ENCODE measurements around the gene TAS2R42. TPM values are rescaled to one million over a fixed set of nuclear protein-coding genes. Genes with fewer than 3 reads are reported as not detected.

Gene TAS2R42
- not detected in 2 replicates for total RNA-seq

GRCh38 chr12:11186837-11187236 lies at the start of gene TAS2R42:
Gene TAS2R42, minus strand, starts transcription at chr12:11186937. Its CDS starts 0 bp downstream, at chr12:11186937.

GRCh38 chr12:11171145-11171968 lies 15.4 kb downstream of the TAS2R42 start, which contains the start of gene SMIM10L1:
Gene SMIM10L1, plus strand, starts transcription at chr12:11171194. Its CDS starts 163 bp downstream, at chr12:11171357.

Other genes with a start within 250 kb of the TAS2R42 start
- 2.5 and 2.7 TPM in 2 replicates for gene TAS2R14, start 247.7 kb downstream of the TAS2R42 start, total RNA-seq
- gene TAS2R50, start 200.0 kb downstream of the TAS2R42 start, total RNA-seq, result 3.1 and 4.1 TPM in 2 replicates
- 2.7 and 4.1 TPM in 2 replicates for gene TAS2R20, start 188.6 kb downstream of the TAS2R42 start, total RNA-seq
- gene TAS2R19, start 164.3 kb downstream of the TAS2R42 start, total RNA-seq, result 4.7 and 6.2 TPM in 2 replicates
- 3.1 and 7.1 TPM in 2 replicates for gene TAS2R31, start 155.5 kb downstream of the TAS2R42 start, total RNA-seq
- 2.5 and 2.7 TPM in 2 replicates for gene TAS2R46, start 124.6 kb downstream of the TAS2R42 start, total RNA-seq
- gene TAS2R43, start 94.6 kb downstream of the TAS2R42 start, total RNA-seq, result 2.0 and 2.4 TPM in 2 replicates
- 5.5 and 7.0 TPM in 2 replicates for gene TAS2R30, start 52.3 kb downstream of the TAS2R42 start, total RNA-seq
- gene SMIM10L1, start 15.7 kb downstream of the TAS2R42 start, total RNA-seq, result 4.7 and 7.4 TPM in 2 replicates
- gene PRB3, start 82.8 kb upstream of the TAS2R42 start, total RNA-seq, result not detected in 2 replicates
- not detected in 2 replicates for gene PRB4, start 123.5 kb upstream of the TAS2R42 start, total RNA-seq
- not detected in 2 replicates for gene PRB2, start 208.6 kb upstream of the TAS2R42 start, total RNA-seq

All from placental epithelial cell (primary cell).